SU-DHL-6 (cell line): ENCODE results near the gene CNTFR.

Source experiments
- EZH2phosphoT487 ChIP-seq: fragments of 200-600 bp; sonication (generic), shearing (Covaris generic); conservative IDR thresholded peaks from 2 replicates; pipeline ENCODE4 v1.6.1; 2018; ENCODE audit warnings: mild to moderate bottlenecking, antibody characterized with exemption, low read length, moderate library complexity, mixed read lengths
- TF ChIP-seq, protein P1 (sequence below): fragments of 200-600 bp; sonication (generic); IDR thresholded peaks from one replicate; pipeline ENCODE4 v1.5.1; 2017; ENCODE audit warnings: antibody characterized with exemption, mild to moderate bottlenecking, low read length, moderate library complexity; ENCODE audit not compliant: insufficient read depth, poor library complexity, severe bottlenecking

- TF ChIP-seq, protein P1, sequence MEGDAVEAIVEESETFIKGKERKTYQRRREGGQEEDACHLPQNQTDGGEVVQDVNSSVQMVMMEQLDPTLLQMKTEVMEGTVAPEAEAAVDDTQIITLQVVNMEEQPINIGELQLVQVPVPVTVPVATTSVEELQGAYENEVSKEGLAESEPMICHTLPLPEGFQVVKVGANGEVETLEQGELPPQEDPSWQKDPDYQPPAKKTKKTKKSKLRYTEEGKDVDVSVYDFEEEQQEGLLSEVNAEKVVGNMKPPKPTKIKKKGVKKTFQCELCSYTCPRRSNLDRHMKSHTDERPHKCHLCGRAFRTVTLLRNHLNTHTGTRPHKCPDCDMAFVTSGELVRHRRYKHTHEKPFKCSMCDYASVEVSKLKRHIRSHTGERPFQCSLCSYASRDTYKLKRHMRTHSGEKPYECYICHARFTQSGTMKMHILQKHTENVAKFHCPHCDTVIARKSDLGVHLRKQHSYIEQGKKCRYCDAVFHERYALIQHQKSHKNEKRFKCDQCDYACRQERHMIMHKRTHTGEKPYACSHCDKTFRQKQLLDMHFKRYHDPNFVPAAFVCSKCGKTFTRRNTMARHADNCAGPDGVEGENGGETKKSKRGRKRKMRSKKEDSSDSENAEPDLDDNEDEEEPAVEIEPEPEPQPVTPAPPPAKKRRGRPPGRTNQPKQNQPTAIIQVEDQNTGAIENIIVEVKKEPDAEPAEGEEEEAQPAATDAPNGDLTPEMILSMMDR = no peak
- TF ChIP-seq EZH2phosphoT487 = no peak
These were observed 73.6 kb downstream of the CNTFR start for GRCh38 chr9:34515959-34516358.
